Gastroesophageal sphincter (tissue), 4 donors: ENCODE data around the gene ADM5. TPM values are rescaled to one million over a fixed set of nuclear protein-coding genes. Genes with fewer than 3 reads are reported as not detected.

Source experiments
- ATAC-seq: fragments of 150-250 bp; one replicate; pipeline ENCODE4 v1.9.1; 2016; ENCODE audit warnings: mild to moderate bottlenecking, moderate library complexity
- H3K27ac ChIP-seq, 4 donors: fragments of 200-600 bp; sonication (generic) in 3 of 4; 1 replicate in 3 of 4; 2 replicates in 1 of 4; pipeline ENCODE4 v1.5.1; 2016 to 2019
- H3K27me3 ChIP-seq: fragments of 200-600 bp; sonication (generic); one replicate; pipeline ENCODE4 v1.5.1; 2019
- H3K36me3 ChIP-seq, 2 donors: fragments of 200-600 bp; sonication (generic); one replicate each; pipeline ENCODE4 v1.5.1; 2019; ENCODE audit warnings: control low read depth in 1 of 2
- H3K4me1 ChIP-seq, 3 donors: fragments of 200-600 bp; sonication (generic); 1 replicate in 2 of 3; 2 replicates in 1 of 3; pipeline ENCODE4 v1.5.1; 2016 to 2019; ENCODE audit warnings: control low read depth in 2 of 3
- H3K4me3 ChIP-seq, 2 donors: fragments of 200-600 bp; sonication (generic); one replicate each; pipeline ENCODE4 v1.5.1; 2019; ENCODE audit warnings: mild to moderate bottlenecking in 1 of 2, moderate library complexity in 1 of 2
- H3K9me3 ChIP-seq, 3 donors: fragments of 200-600 bp; sonication (generic); one replicate each; pipeline ENCODE4 v1.5.1; 2017 to 2019; ENCODE audit warnings: control low read depth in 2 of 3
- EP300 ChIP-seq: sonication (generic); formaldehyde crosslinking; IDR thresholded peaks from one replicate; pipeline ENCODE4 v1.6.1; 2017; ENCODE audit warnings: antibody characterized with exemption, mild to moderate bottlenecking
- POLR2A ChIP-seq, 2 donors: fragments of 450-650 bp; IDR thresholded peaks; one replicate each; pipeline ENCODE4 v1.6.1; 2017; ENCODE audit warnings: antibody characterized with exemption in 2 of 2, mild to moderate bottlenecking in 2 of 2, moderate library complexity in 1 of 2
- POLR2AphosphoS5 ChIP-seq: sonication (generic); formaldehyde crosslinking; IDR thresholded peaks from one replicate; pipeline ENCODE4 v1.6.1; 2017; ENCODE audit warnings: antibody characterized with exemption
- WGBS, 2 donors: methylation state at CpG; one replicate each; pipeline ENCODE4 v1.1.5; 2018; ENCODE audit warnings: low coverage in 1 of 2; 5-methylcytosine and 5-hydroxymethylcytosine counted together
- total RNA-seq, 4 donors: library from RNA; depleted of rRNA; stranded (reverse); fragments of >200 nt; gene quantifications; one replicate each; pipeline ENCODE4 v1.1.0, GENCODE V29; 2016
- TF ChIP-seq, protein P1 (sequence below), 4 experiments: fragments of 200-600 bp in 2 of 4; fragments of 450-650 bp in 2 of 4; sonication (generic) in 1 of 4; IDR thresholded peaks; one replicate each; pipeline ENCODE4 v1.5.1; 2017 to 2019; ENCODE audit warnings: antibody characterized with exemption in 4 of 4, mild to moderate bottlenecking in 2 of 4, moderate library complexity in 2 of 4

ADM5 gene
- total RNA-seq, 4 donors from 2014 or later = 1.3 to 4.1 (median 1.5) TPM; not detected in 1

DNA sequence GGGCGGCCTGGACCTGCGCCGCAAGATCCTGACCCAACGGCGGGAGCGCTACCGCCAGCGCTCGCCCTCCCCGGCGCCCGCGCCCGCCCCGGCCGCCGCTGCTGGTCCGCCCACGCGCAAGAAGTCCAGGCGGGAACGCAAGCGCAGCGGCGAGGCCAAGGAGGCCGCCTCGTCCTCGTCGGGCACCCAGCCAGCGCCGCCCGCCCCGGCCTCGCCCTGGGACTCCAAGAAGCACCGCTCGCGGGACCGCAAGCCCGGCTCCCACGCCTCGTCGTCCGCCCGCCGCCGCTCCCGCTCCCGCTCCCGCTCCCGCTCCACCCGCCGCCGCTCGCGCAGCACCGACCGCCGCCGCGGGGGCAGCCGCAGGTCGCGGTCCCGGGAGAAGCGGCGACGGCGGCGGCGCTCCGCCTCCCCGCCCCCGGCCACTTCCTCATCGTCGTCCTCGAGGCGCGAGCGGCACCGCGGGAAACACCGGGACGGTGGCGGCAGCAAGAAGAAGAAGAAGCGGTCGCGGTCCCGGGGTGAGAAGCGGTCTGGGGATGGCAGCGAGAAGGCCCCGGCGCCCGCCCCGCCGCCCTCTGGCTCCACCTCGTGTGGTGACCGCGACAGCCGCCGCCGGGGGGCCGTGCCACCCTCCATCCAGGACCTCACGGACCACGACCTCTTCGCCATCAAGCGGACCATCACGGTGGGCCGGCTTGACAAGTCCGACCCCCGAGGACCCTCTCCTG, 37.4 kb upstream of the ADM5 start:
- Histone ChIP-seq H3K9me3 (no peaks in the 10 kb centered on the region), H3K36me3 (peaks cover 0 to 100% of the 10 kb centered on the region in 2 donors), H3K4me1 (no peaks in the 10 kb centered on the region), H3K4me3 (no peak overlapping the region), H3K27ac (no peak overlapping the region), H3K27me3 (no peaks in the 10 kb centered on the region)
- WGBS, 2 donors = 90% methylated on average over 10 of the region's 110 CpGs; no CpG with 5 or more reads in 1 of the 2 donors
- TF ChIP-seq POLR2AphosphoS5 (no peak), POLR2A (IDR thresholded peaks at IDR 0.05) (no peak), EP300 (no peak)
- TF ChIP-seq, protein P1, sequence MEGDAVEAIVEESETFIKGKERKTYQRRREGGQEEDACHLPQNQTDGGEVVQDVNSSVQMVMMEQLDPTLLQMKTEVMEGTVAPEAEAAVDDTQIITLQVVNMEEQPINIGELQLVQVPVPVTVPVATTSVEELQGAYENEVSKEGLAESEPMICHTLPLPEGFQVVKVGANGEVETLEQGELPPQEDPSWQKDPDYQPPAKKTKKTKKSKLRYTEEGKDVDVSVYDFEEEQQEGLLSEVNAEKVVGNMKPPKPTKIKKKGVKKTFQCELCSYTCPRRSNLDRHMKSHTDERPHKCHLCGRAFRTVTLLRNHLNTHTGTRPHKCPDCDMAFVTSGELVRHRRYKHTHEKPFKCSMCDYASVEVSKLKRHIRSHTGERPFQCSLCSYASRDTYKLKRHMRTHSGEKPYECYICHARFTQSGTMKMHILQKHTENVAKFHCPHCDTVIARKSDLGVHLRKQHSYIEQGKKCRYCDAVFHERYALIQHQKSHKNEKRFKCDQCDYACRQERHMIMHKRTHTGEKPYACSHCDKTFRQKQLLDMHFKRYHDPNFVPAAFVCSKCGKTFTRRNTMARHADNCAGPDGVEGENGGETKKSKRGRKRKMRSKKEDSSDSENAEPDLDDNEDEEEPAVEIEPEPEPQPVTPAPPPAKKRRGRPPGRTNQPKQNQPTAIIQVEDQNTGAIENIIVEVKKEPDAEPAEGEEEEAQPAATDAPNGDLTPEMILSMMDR (IDR thresholded peaks at IDR 0.05) = no peak
- ATAC-seq = no peak

DNA sequence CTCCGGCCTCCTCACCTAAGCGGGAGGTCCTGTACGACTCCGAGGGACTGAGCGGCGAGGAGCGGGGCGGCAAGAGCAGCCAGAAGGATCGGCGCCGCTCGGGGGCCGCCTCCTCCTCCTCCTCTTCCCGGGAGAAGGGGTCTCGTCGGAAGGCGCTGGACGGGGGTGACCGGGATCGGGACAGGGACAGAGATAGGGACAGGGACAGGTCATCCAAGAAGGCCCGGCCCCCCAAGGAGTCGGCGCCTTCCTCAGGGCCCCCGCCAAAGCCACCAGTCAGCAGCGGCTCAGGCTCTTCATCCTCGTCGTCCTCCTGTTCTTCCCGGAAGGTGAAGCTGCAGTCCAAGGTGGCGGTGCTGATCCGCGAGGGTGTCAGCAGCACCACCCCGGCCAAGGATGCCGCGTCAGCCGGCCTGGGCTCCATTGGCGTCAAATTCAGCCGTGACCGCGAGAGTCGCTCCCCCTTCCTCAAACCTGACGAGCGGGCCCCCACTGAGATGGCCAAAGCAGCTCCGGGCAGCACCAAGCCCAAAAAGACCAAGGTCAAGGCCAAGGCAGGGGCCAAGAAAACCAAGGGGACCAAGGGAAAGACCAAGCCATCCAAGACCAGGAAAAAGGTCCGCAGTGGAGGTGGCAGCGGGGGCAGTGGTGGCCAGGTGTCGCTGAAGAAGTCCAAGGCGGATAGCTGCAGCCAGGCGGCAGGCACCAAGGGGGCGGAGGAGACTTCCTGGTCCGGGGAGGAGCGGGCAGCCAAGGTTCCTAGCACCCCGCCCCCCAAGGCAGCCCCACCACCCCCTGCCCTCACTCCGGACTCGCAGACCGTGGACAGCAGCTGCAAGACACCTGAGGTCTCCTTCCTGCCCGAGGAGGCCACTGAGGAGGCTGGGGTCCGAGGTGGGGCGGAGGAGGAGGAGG, 36.6 kb upstream of the ADM5 start:
- Histone ChIP-seq H3K4me3 (no peak overlapping the region), H3K27me3 (no peaks in the 10 kb centered on the region), H3K27ac (no peak overlapping the region), H3K9me3 (no peaks in the 10 kb centered on the region), H3K36me3 (peaks cover 0 to 100% of the 10 kb centered on the region in 2 donors), H3K4me1 (no peaks in the 10 kb centered on the region)
- TF ChIP-seq POLR2AphosphoS5 (no peak), EP300 (no peak), POLR2A (IDR thresholded peaks at IDR 0.05) (no peak)
- TF ChIP-seq, protein P1 (IDR thresholded peaks at IDR 0.05) = no peak
- WGBS, 2 donors = 75 to 93% methylated on average over 3 to 5 of the region's 58 CpGs
- ATAC-seq = no peak

DNA sequence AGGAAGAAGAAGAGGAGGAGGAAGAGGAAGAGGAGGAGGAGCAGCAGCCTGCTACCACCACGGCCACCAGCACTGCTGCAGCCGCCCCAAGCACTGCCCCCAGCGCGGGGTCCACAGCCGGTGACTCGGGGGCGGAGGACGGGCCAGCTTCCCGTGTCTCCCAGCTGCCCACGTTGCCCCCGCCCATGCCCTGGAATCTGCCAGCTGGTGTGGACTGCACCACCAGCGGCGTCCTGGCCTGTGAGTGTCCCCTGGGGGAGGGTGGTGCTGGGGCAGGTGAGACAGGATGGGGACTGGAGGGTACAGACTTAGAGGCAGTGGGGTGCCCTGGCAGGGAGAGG, 36.0 kb upstream of the ADM5 start:
- H3K27ac ChIP-seq = no peak overlapping the region
- no CpG with 5 or more reads among the region's 13 CpGs for WGBS, 2 donors
- ATAC-seq = no peak
- TF ChIP-seq POLR2AphosphoS5 (no peak), EP300 (no peak), POLR2A (IDR thresholded peaks at IDR 0.05) (no peak)
- TF ChIP-seq, protein P1 (IDR thresholded peaks at IDR 0.05) = no peak
- peaks cover 0 to 100% of the 10 kb centered on the region in 2 donors for H3K36me3 ChIP-seq
- H3K4me3 ChIP-seq = no peak overlapping the region
- H3K9me3 ChIP-seq = no peaks in the 10 kb centered on the region
- no peaks in the 10 kb centered on the region for H3K27me3 ChIP-seq
- H3K4me1 ChIP-seq = no peaks in the 10 kb centered on the region

DNA sequence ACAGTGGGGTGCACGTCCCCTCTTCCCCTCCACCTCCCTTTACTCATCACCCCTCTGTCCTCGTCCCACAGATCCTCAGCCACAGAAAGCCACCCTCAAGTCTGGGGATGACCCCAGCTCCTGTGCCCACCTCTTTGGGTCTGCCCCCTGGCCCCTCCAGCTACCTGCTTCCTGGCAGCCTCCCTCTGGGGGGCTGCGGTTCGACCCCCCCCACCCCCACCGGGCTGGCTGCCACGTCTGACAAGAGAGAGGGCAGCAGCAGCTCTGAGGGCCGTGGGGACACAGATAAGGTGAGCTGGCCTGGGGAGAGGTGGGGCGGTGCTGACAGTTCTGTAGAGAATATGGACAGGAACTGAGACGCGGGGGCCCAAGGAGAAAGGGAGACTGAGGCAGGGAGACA, 34.8 kb upstream of the ADM5 start:
- ATAC-seq = no peak
- WGBS, 2 donors = 94% methylated on average over 2 of the region's 10 CpGs; no CpG with 5 or more reads in 1 of the 2 donors
- Histone ChIP-seq H3K27me3 (no peaks in the 10 kb centered on the region), H3K4me1 (no peaks in the 10 kb centered on the region), H3K36me3 (peaks cover 0 to 100% of the 10 kb centered on the region in 2 donors), H3K9me3 (no peaks in the 10 kb centered on the region), H3K27ac (no peak overlapping the region), H3K4me3 (no peak overlapping the region)
- no peak for TF ChIP-seq EP300
- TF ChIP-seq, protein P1 (IDR thresholded peaks at IDR 0.05) = no peak
- no peak for TF ChIP-seq POLR2AphosphoS5
- TF ChIP-seq POLR2A (IDR thresholded peaks at IDR 0.05) = no peak
